Fibroblast of lung (primary cell): ENCODE data around the gene ASAP2.

Experiments
- CTCF ChIP-seq, 2 donors: IDR thresholded peaks in 1 of 2; conservative IDR thresholded peaks in 1 of 2; 1 replicate in 1 of 2; 2 replicates in 1 of 2; pipeline ENCODE4 v1.5.1; 2011 to 2012; ENCODE audit warnings: low read length in 2 of 2, control low read depth in 1 of 2, inconsistent platforms in 1 of 2, low read depth in 1 of 2, mild to moderate bottlenecking in 1 of 2
- EZH2 ChIP-seq: IDR thresholded peaks from 2 replicates; pipeline ENCODE4 v1.5.1; 2012; ENCODE audit warnings: low read length, control low read depth, mild to moderate bottlenecking; ENCODE audit errors: missing control alignments

DNA sequence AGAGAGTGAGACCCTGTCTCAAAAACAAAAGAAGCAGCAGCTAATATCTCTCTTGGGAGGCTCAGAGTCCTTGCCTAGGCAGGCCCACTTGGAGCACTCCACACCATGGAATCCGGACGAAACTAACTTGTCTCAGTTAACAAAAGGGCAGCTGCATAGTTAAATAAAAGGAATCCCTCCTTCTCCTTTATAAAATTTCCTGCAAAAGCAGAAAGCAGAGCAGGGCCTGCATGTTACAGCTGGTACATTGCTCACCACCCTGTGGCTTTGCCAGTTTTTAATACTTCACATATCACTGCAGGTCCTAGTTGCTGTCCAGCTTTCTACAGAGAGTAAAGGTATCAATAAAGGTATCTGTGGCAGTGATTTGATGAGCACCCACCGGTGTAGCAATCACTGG, 93.6 kb downstream of the ASAP2 start:
- no peak for TF ChIP-seq CTCF (conservative IDR thresholded peaks at IDR 0.05 in 1 of 2, IDR thresholded peaks at IDR 0.05 in 1 of 2; ENCODE audit: low read depth in 1 of 2, low read length in 2 of 2)
- no peak for TF ChIP-seq EZH2
